Peyer's patch (tissue), 4 donors: ENCODE data around the gene KNSTRN. TPM values are rescaled to one million over a fixed set of nuclear protein-coding genes. Genes with fewer than 3 reads are reported as not detected.

Experiments used
- DNase-seq, 3 donors: peaks; one replicate each; pipeline ENCODE4 v3.0.0-alpha.2; 2017 to 2019
- H3K27ac ChIP-seq, 4 donors: fragments of 200-600 bp; sonication (generic); one replicate each; pipeline ENCODE4 v1.5.1; 2016 to 2019
- H3K27me3 ChIP-seq, 2 donors: fragments of 200-600 bp; sonication (generic); one replicate each; pipeline ENCODE4 v1.5.1; 2019
- H3K36me3 ChIP-seq, 3 donors: fragments of 200-600 bp; sonication (generic); one replicate each; pipeline ENCODE4 v1.5.1; 2016 to 2019
- H3K4me1 ChIP-seq, 4 donors: fragments of 200-600 bp; sonication (generic); one replicate each; pipeline ENCODE4 v1.5.1; 2016 to 2019
- H3K4me3 ChIP-seq, 4 donors: fragments of 200-600 bp; sonication (generic); 1 replicate in 3 of 4; 2 replicates in 1 of 4; pipeline ENCODE4 v1.5.1; 2016 to 2019; ENCODE audit warnings: mild to moderate bottlenecking in 1 of 4
- H3K9me3 ChIP-seq, 4 donors: fragments of 200-600 bp; sonication (generic); one replicate each; pipeline ENCODE4 v1.5.1; 2016 to 2019; ENCODE audit warnings: mild to moderate bottlenecking in 1 of 4
- CTCF ChIP-seq, 6 experiments: fragments of 450-650 bp in 4 of 6; fragments of 200-600 bp in 2 of 6; sonication (generic) in 1 of 6; IDR thresholded peaks; one replicate each; pipeline ENCODE4 v1.5.1; 2017 to 2019; ENCODE audit warnings: antibody characterized with exemption in 6 of 6, mild to moderate bottlenecking in 3 of 6, moderate library complexity in 1 of 6
- POLR2A ChIP-seq, 2 donors: fragments of 450-650 bp; IDR thresholded peaks; one replicate each; pipeline ENCODE4 v1.5.1; 2017; ENCODE audit warnings: antibody characterized with exemption in 2 of 2, mild to moderate bottlenecking in 2 of 2, moderate library complexity in 2 of 2
- total RNA-seq, 4 donors: library from RNA; depleted of rRNA; stranded (reverse); fragments of >200 nt; gene quantifications; one replicate each; pipeline ENCODE4 v1.1.0, GENCODE V29; 2016

KNSTRN gene
- total RNA-seq, 4 donors from 2014 or later: 4.7 to 63.5 (median 6.5) TPM

GRCh38 chr15:40354408-40355171, 27.9 kb upstream of the KNSTRN start:
- Histone ChIP-seq H3K4me3 (peak overlapping the region in 2 of 4 donors; percentile 63 to 67), H3K27ac (peak overlapping the region in 3 of 4 donors; percentile 8 to 99 (median 96)), H3K36me3 (peaks cover 0 to 32% (median 0%) of the 10 kb centered on the region in 3 donors), H3K4me1 (peaks cover 0 to 23% (median 4%) of the 10 kb centered on the region in 4 donors), H3K27me3 (no peaks in the 10 kb centered on the region), H3K9me3 (no peaks in the 10 kb centered on the region)
- DNase-seq: peak in 1 of 3 donors; percentile 53
- peak in 3 of 6 experiments; percentile 25 to 39 (median 38) for TF ChIP-seq CTCF (IDR thresholded peaks at IDR 0.05)
- TF ChIP-seq POLR2A (IDR thresholded peaks at IDR 0.05): no peak

- Histone ChIP-seq H3K9me3 (no peaks in the 10 kb centered on the region), H3K27me3 (no peaks in the 10 kb centered on the region), H3K4me3 (peak overlapping the region in 1 of 4 donors; percentile 67), H3K27ac (peak overlapping the region in 2 of 4 donors; percentile 96 to 99), H3K36me3 (peaks cover 0 to 32% (median 0%) of the 10 kb centered on the region in 3 donors), H3K4me1 (peaks cover 0 to 18% (median 4%) of the 10 kb centered on the region in 4 donors)
- no peak for TF ChIP-seq POLR2A (IDR thresholded peaks at IDR 0.05)
- no peak for TF ChIP-seq CTCF (IDR thresholded peaks at IDR 0.05)
- no peak for DNase-seq
Measured at GRCh38 chr15:40355976-40356585, 26.4 kb upstream of the KNSTRN start.

GRCh38 chr15:40357246-40357645, 25.3 kb upstream of the KNSTRN start:
- Histone ChIP-seq H3K36me3 (peaks cover 0 to 32% (median 0%) of the 10 kb centered on the region in 3 donors), H3K27me3 (no peaks in the 10 kb centered on the region), H3K4me1 (peaks cover 0 to 18% (median 4%) of the 10 kb centered on the region in 4 donors), H3K27ac (peak overlapping the region in 2 of 4 donors; percentile 96 to 99), H3K4me3 (peak overlapping the region in 1 of 4 donors; percentile 61), H3K9me3 (no peaks in the 10 kb centered on the region)
- peak in 2 of 3 donors; percentile 66 to 70 for DNase-seq
- TF ChIP-seq CTCF (IDR thresholded peaks at IDR 0.05): no peak
- no peak for TF ChIP-seq POLR2A (IDR thresholded peaks at IDR 0.05)

GRCh38 chr15:40357723-40358470, 24.6 kb upstream of the KNSTRN start, which contains the start of gene DISP2:
DISP2 (plus strand) TSS chr15:40358219; CDS start chr15:40358322, 103 bp downstream.
- H3K27ac ChIP-seq: peak within 1 kb of the TSS in 2 of 4 donors; percentile 96 to 99
- no peaks in the 10 kb centered on the region for H3K27me3 ChIP-seq
- peak; percentile 78 to 95 (median 94) for DNase-seq
- H3K36me3 ChIP-seq: peaks cover 0 to 26% (median 0%) of the 10 kb centered on the region in 3 donors
- peaks cover 0 to 18% (median 4%) of the 10 kb centered on the region in 4 donors for H3K4me1 ChIP-seq
- TF ChIP-seq POLR2A (IDR thresholded peaks at IDR 0.05) (peak; percentile 81 to 82), CTCF (IDR thresholded peaks at IDR 0.05) (peak in 1 of 6 experiments; percentile 11)
- peak within 1 kb of the TSS; percentile 36 to 61 (median 56) for H3K4me3 ChIP-seq
- H3K9me3 ChIP-seq: no peaks in the 10 kb centered on the region
